Measurements from ENCODE around the gene PTPRJ. TPM values are rescaled to one million over a fixed set of nuclear protein-coding genes. Genes with fewer than 3 reads are reported as not detected.

Gene PTPRJ
- total RNA-seq, 1 donor from 2014 or later, result 22.9 TPM

GRCh38 chr11:48002561-48002960 is 22.2 kb downstream of the PTPRJ start:
- Histone ChIP-seq H3K9me3 (ENCODE audit: insufficient read depth, low read depth, low read length) (no peaks in the 10 kb centered on the region), H3K27ac (ENCODE audit: low read depth, low read length) (no peak overlapping the region), H3K27me3 (ENCODE audit: insufficient read depth, low read length) (no peaks in the 10 kb centered on the region), H3K4me2 (ENCODE audit: low read length) (no peak overlapping the region), H3K36me3 (ENCODE audit: insufficient read depth, low read length) (no peaks in the 10 kb centered on the region), H3K4me3 (ENCODE audit: insufficient read depth, low read depth, low read length) (no peak overlapping the region), H4K20me1 (ENCODE audit: insufficient read depth, low read length) (peaks cover 66% of the 10 kb centered on the region), H3K79me2 (ENCODE audit: insufficient read depth, low read length) (peaks cover 79% of the 10 kb centered on the region), H3K9ac (ENCODE audit: low read length) (no peak overlapping the region), H2AFZ (ENCODE audit: low read depth, low read length) (no peak overlapping the region), H3K4me1 (ENCODE audit: insufficient read depth, low read length) (peaks cover 27% of the 10 kb centered on the region)
- FAIRE-seq (no peak), DNase-seq (ENCODE audit: low read depth) (no peak)
- Mint-ChIP-seq H3K27me3 (ENCODE audit: low read depth, unreplicated experiment) (no peaks in the 10 kb centered on the region), H3K36me3 (ENCODE audit: low read depth, unreplicated experiment) (peaks cover 1% of the 10 kb centered on the region), H3K4me1 (ENCODE audit: low read depth, unreplicated experiment) (peaks cover 31% of the 10 kb centered on the region), H3K27ac (ENCODE audit: unreplicated experiment) (no peak overlapping the region), H3K9me3 (ENCODE audit: unreplicated experiment) (no peaks in the 10 kb centered on the region), H3K4me3 (ENCODE audit: unreplicated experiment) (no peak overlapping the region)
- no peak for TF ChIP-seq EZH2 (IDR thresholded peaks at IDR 0.05; ENCODE audit: insufficient read depth, low read length)
- TF ChIP-seq, protein P1, sequence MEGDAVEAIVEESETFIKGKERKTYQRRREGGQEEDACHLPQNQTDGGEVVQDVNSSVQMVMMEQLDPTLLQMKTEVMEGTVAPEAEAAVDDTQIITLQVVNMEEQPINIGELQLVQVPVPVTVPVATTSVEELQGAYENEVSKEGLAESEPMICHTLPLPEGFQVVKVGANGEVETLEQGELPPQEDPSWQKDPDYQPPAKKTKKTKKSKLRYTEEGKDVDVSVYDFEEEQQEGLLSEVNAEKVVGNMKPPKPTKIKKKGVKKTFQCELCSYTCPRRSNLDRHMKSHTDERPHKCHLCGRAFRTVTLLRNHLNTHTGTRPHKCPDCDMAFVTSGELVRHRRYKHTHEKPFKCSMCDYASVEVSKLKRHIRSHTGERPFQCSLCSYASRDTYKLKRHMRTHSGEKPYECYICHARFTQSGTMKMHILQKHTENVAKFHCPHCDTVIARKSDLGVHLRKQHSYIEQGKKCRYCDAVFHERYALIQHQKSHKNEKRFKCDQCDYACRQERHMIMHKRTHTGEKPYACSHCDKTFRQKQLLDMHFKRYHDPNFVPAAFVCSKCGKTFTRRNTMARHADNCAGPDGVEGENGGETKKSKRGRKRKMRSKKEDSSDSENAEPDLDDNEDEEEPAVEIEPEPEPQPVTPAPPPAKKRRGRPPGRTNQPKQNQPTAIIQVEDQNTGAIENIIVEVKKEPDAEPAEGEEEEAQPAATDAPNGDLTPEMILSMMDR (IDR thresholded peaks at IDR 0.05; ENCODE audit: insufficient read depth, low read depth, low read length), result no peak

- H3K4me1 Mint-ChIP-seq (ENCODE audit: low read depth, unreplicated experiment), result peaks cover 25% of the 10 kb centered on the region
- no peak overlapping the region for H3K4me3 ChIP-seq (ENCODE audit: insufficient read depth, low read depth, low read length)
- H4K20me1 ChIP-seq (ENCODE audit: insufficient read depth, low read length), result peaks cover 60% of the 10 kb centered on the region
- no peak overlapping the region for H3K4me3 Mint-ChIP-seq (ENCODE audit: unreplicated experiment)
- TF ChIP-seq, protein P1 (IDR thresholded peaks at IDR 0.05; ENCODE audit: insufficient read depth, low read depth, low read length), result no peak
- TF ChIP-seq EZH2 (IDR thresholded peaks at IDR 0.05; ENCODE audit: insufficient read depth, low read length), result no peak
- no peak overlapping the region for H2AFZ ChIP-seq (ENCODE audit: low read depth, low read length)
- no peaks in the 10 kb centered on the region for H3K27me3 ChIP-seq (ENCODE audit: insufficient read depth, low read length)
- no peak overlapping the region for H3K4me2 ChIP-seq (ENCODE audit: low read length)
- H3K27me3 Mint-ChIP-seq (ENCODE audit: low read depth, unreplicated experiment), result no peaks in the 10 kb centered on the region
- DNase-seq (ENCODE audit: low read depth) (no peak), FAIRE-seq (no peak)
- peaks cover 1% of the 10 kb centered on the region for H3K36me3 Mint-ChIP-seq (ENCODE audit: low read depth, unreplicated experiment)
- H3K9me3 Mint-ChIP-seq (ENCODE audit: unreplicated experiment), result no peaks in the 10 kb centered on the region
- no peaks in the 10 kb centered on the region for H3K9me3 ChIP-seq (ENCODE audit: insufficient read depth, low read depth, low read length)
- H3K79me2 ChIP-seq (ENCODE audit: insufficient read depth, low read length), result peaks cover 77% of the 10 kb centered on the region
- H3K9ac ChIP-seq (ENCODE audit: low read length), result no peak overlapping the region
- no peak overlapping the region for H3K27ac Mint-ChIP-seq (ENCODE audit: unreplicated experiment)
- no peaks in the 10 kb centered on the region for H3K36me3 ChIP-seq (ENCODE audit: insufficient read depth, low read length)
- H3K4me1 ChIP-seq (ENCODE audit: insufficient read depth, low read length), result peaks cover 23% of the 10 kb centered on the region
- H3K27ac ChIP-seq (ENCODE audit: low read depth, low read length), result no peak overlapping the region
Observed at GRCh38 chr11:48003926-48004325, 23.6 kb downstream of the PTPRJ start.

DNA sequence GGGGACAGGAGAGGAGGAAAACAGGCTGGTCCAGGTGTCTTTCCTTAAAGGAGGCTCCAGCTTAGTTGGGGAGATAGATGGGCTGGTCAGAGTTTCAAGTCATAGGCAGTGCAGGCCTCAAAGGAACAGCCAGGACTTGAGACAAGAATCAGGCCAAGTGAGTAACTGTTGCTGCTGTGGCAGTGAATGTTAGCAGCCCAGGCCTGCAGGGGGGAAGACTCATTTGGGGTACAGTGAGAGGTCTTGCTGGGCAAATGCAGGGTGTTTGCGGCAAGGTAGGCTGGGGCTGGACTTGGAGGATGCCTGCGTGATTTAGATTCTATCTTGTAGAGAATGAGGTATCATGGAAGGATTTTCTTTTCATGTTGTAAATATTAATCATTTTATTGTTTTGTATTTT is 24.1 kb downstream of the PTPRJ start:
- H3K9ac ChIP-seq (ENCODE audit: low read length), result no peak overlapping the region
- no peak overlapping the region for H2AFZ ChIP-seq (ENCODE audit: low read depth, low read length)
- TF ChIP-seq, protein P1 (IDR thresholded peaks at IDR 0.05; ENCODE audit: insufficient read depth, low read depth, low read length), result no peak
- no peak for TF ChIP-seq EZH2 (IDR thresholded peaks at IDR 0.05; ENCODE audit: insufficient read depth, low read length)
- Mint-ChIP-seq H3K27ac (ENCODE audit: unreplicated experiment) (no peak overlapping the region), H3K4me1 (ENCODE audit: low read depth, unreplicated experiment) (peaks cover 21% of the 10 kb centered on the region), H3K36me3 (ENCODE audit: low read depth, unreplicated experiment) (peaks cover 1% of the 10 kb centered on the region), H3K4me3 (ENCODE audit: unreplicated experiment) (no peak overlapping the region), H3K27me3 (ENCODE audit: low read depth, unreplicated experiment) (no peaks in the 10 kb centered on the region), H3K9me3 (ENCODE audit: unreplicated experiment) (no peaks in the 10 kb centered on the region)
- H3K9me3 ChIP-seq (ENCODE audit: insufficient read depth, low read depth, low read length), result no peaks in the 10 kb centered on the region
- FAIRE-seq (no peak), DNase-seq (ENCODE audit: low read depth) (no peak)
- peaks cover 77% of the 10 kb centered on the region for H3K79me2 ChIP-seq (ENCODE audit: insufficient read depth, low read length)
- peaks cover 60% of the 10 kb centered on the region for H4K20me1 ChIP-seq (ENCODE audit: insufficient read depth, low read length)
- no peak overlapping the region for H3K27ac ChIP-seq (ENCODE audit: low read depth, low read length)
- no peak overlapping the region for H3K4me3 ChIP-seq (ENCODE audit: insufficient read depth, low read depth, low read length)
- H3K4me1 ChIP-seq (ENCODE audit: insufficient read depth, low read length), result peaks cover 23% of the 10 kb centered on the region
- no peaks in the 10 kb centered on the region for H3K36me3 ChIP-seq (ENCODE audit: insufficient read depth, low read length)
- H3K4me2 ChIP-seq (ENCODE audit: low read length), result no peak overlapping the region
- no peaks in the 10 kb centered on the region for H3K27me3 ChIP-seq (ENCODE audit: insufficient read depth, low read length)

All from astrocyte (in vitro differentiated cells and primary cell).